GM18951 (cell line): Measurements from ENCODE around the gene NEU3.
"Not testable (repeated sequence)": the region's sequence is repeated elsewhere in the genome, so short reads cannot be mapped to it uniquely, and the experiment has no call there.

ENCODE experiments used
- POLR2A ChIP-seq: IDR thresholded peaks from 4 replicates; pipeline ENCODE4 v1.6.1; 2011; ENCODE audit warnings: mild to moderate bottlenecking; ENCODE audit not compliant: insufficient read length, insufficient read depth; ENCODE audit errors: extremely low read depth
- in situ Hi-C: fragments of 300-500 bp; cut with MboI; formaldehyde crosslinking; loops from one replicate; pipeline ENCODE4 v1.12.0; 2022; ENCODE audit warnings: low sequenced_read_pairs, mixed read lengths, inconsistent platforms; ENCODE audit not compliant: unreplicated experiment

Gene NEU3

GRCh38 chr11:75001686-75002085 is 13.0 kb downstream of the NEU3 start:
- in situ Hi-C loops = no loop called here

GRCh38 chr11:75002516-75002915 is 13.8 kb downstream of the NEU3 start:
- TF ChIP-seq POLR2A = no peak
- in situ Hi-C loops = no loop called here

More at GRCh38 chr11:75001686-75002085, 13.0 kb downstream of the NEU3 start:
- no peak for TF ChIP-seq POLR2A

GRCh38 chr11:75004215-75004614 is 15.5 kb downstream of the NEU3 start:
- in situ Hi-C loops = no loop called here
- TF ChIP-seq POLR2A = no peak

- in situ Hi-C loops = no loop called here
- no peak for TF ChIP-seq POLR2A
Measured at GRCh38 chr11:75011357-75011756, 22.6 kb downstream of the NEU3 start.

- no peak for TF ChIP-seq POLR2A
- in situ Hi-C loops = no loop called here
Measured at GRCh38 chr11:75011872-75012271, 23.1 kb downstream of the NEU3 start.

GRCh38 chr11:75013051-75013450 is 24.3 kb downstream of the NEU3 start:
- in situ Hi-C loops = no loop called here

GRCh38 chr11:75014129-75014528 is 25.4 kb downstream of the NEU3 start:
- no peak for TF ChIP-seq POLR2A
- in situ Hi-C loops = no loop called here

More at GRCh38 chr11:75013051-75013450, 24.3 kb downstream of the NEU3 start:
- no peak for TF ChIP-seq POLR2A

GRCh38 chr11:75019200-75019599 is 30.5 kb downstream of the NEU3 start:
- in situ Hi-C loops = not testable (repeated sequence)

- in situ Hi-C loops = loop anchor here (10.0 kb wide), 1 partner anchor 184 kb away; no protein-coding TSS in a partner anchor
Measured at GRCh38 chr11:75020328-75020727, 31.6 kb downstream of the NEU3 start.

GRCh38 chr11:75022296-75022695 is 33.6 kb downstream of the NEU3 start:
- TF ChIP-seq POLR2A = no peak
- in situ Hi-C loops = loop anchor here (10.0 kb wide), 1 partner anchor 183 kb away; no protein-coding TSS in a partner anchor

GRCh38 chr11:75022759-75023396 is 34.1 kb downstream of the NEU3 start:
- no peak for TF ChIP-seq POLR2A
- in situ Hi-C loops = loop anchor here (10.0 kb wide), 1 partner anchor 182 kb away; no protein-coding TSS in a partner anchor

GRCh38 chr11:75023446-75024067 is 34.8 kb downstream of the NEU3 start:
- in situ Hi-C loops = loop anchor here (10.0 kb wide), 1 partner anchor 181 kb away; no protein-coding TSS in a partner anchor
- no peak for TF ChIP-seq POLR2A

- TF ChIP-seq POLR2A = no peak
- in situ Hi-C loops = loop anchor here (10.0 kb wide), 1 partner anchor 181 kb away; no protein-coding TSS in a partner anchor
Measured at GRCh38 chr11:75024068-75024449, 35.3 kb downstream of the NEU3 start.

GRCh38 chr11:75024764-75025211 is 36.1 kb downstream of the NEU3 start:
- in situ Hi-C loops = loop anchor here (10.0 kb wide), 1 partner anchor 180 kb away; no protein-coding TSS in a partner anchor
- TF ChIP-seq POLR2A = no peak
